Mucosa of descending colon (tissue), 3 donors: ENCODE data around the gene NTN1. TPM values are rescaled to one million over a fixed set of nuclear protein-coding genes. Genes with fewer than 3 reads are reported as not detected.

Experiments used
- ATAC-seq: fragments of 200-7000 bp; cut with Tn5 transposase; one replicate; pipeline ENCODE4 v1.9.1; 2020; ENCODE audit warnings: mild to moderate bottlenecking, moderate library complexity
- DNase-seq, 3 donors: peaks; one replicate each; pipeline ENCODE4 v3.0.0-alpha.2; 2020
- H3K36me3 ChIP-seq: fragments of 200-600 bp; one replicate; pipeline ENCODE4 v1.8.0; 2021; ENCODE audit warnings: low read depth, mild to moderate bottlenecking
- H3K4me1 ChIP-seq: fragments of 200-600 bp; one replicate; pipeline ENCODE4 v1.8.0; 2021; ENCODE audit warnings: low read depth, mild to moderate bottlenecking
- H3K4me3 ChIP-seq: fragments of 200-600 bp; one replicate; pipeline ENCODE4 v1.8.0; 2021; ENCODE audit warnings: mild to moderate bottlenecking
- H3K9me3 ChIP-seq: fragments of 200-600 bp; one replicate; pipeline ENCODE4 v1.8.0; 2021; ENCODE audit warnings: mild to moderate bottlenecking
- CTCF ChIP-seq: fragments of 200-600 bp; IDR thresholded peaks from one replicate; pipeline ENCODE4 v1.8.0; 2022; ENCODE audit warnings: antibody characterized with exemption, mild to moderate bottlenecking
- intact Hi-C, 2 donors: fragments of 100-400 bp; cut with DNase I in 1 of 2; cut with micrococcal nuclease in 1 of 2; formaldehyde crosslinking; loops; one replicate each; pipeline versions ENCODE4 v1.11.0 to v1.11.1; 2022; cut with DNase I, micrococcal nuclease
- total RNA-seq, 3 donors: library from RNA; stranded (reverse); fragmentation: NEBNext Ultra II Directional in 2 of 3; extraction: Animal tissue kit (Norgen Biotek cat#: 25700) in 2 of 3; gene quantifications; one replicate each; pipeline versions ENCODE4 v1.2.1 to v1.2.4, GENCODE V29; 2021 to 2023
- donor health status: DM: no; HTN: no; CAD: no; lungs with moderate emphysema.
- donor health status: DM: no; HTN: no; CAD: no.
- donor health status: DM: no; HTN: yes; CAD: no.

Gene NTN1
- total RNA-seq, 3 donors from 2014 or later: 3.7 to 61.8 (median 4.0) TPM

DNA sequence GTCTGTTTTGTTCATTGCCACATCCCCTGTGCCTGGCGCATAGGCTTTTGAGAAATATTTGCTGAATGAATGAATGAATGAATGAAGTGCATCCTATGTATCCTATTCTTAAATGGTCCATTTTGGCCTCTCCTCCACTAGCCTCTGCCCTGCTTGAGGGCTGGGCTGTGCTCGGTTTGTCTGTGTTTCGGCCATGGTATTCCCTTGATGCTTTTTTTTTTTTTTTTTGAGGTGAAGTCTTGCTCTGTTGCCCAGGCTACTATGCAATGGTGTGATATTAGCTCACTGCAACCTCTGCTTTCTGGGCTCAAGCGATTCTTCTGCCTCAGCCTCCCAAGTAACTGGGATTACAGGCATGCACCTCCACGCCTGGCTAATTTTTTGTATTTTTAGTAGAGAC lies 110.1 kb downstream of the NTN1 start:
- H3K9me3 ChIP-seq: no peaks in the 10 kb centered on the region
- no peak for TF ChIP-seq CTCF
- intact Hi-C loops: no loop called here
- no peak for ATAC-seq
- no peak for DNase-seq
- no peaks in the 10 kb centered on the region for H3K4me1 ChIP-seq
- no peaks in the 10 kb centered on the region for H3K36me3 ChIP-seq
- no peak overlapping the region for H3K4me3 ChIP-seq

GRCh38 chr17:9132291-9132690 lies 111.0 kb downstream of the NTN1 start:
- H3K9me3 ChIP-seq: no peaks in the 10 kb centered on the region
- H3K4me1 ChIP-seq: no peaks in the 10 kb centered on the region
- no peaks in the 10 kb centered on the region for H3K36me3 ChIP-seq
- no peak for TF ChIP-seq CTCF
- no peak overlapping the region for H3K4me3 ChIP-seq
- no peak for DNase-seq
- ATAC-seq: no peak
- intact Hi-C loops: no loop called here

DNA sequence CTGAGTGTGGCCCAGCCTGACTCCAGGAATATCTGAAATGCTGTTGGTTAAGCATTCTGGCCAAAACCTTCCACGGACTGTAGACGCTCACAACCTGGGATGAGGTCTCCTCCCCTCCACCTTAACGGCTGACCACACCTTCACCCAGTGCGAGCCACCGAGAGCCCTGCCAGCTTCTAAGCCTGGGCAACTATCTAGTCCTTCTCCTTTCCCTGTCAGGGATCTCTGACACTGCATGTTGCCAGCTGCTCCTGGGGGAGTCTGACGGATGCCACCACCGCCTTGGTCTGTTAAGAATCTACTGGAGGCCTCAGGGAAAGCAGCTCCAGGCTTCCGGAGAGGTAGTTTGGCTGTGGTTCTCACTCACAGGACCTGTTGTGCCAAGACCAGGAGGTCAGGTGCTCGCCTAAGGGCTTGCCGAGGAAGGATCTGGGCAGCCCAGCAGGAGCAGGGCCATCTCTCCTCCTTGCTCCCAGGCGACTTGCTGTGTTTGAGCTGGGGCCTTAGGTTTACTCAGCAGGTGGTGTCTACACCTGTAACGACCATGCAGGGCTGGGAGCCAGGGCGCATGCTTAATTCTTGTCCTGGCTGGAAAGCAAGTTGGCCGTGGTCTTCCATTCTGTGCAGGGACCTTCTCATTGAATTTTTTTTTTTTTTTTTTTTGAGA lies 111.8 kb downstream of the NTN1 start:
- Histone ChIP-seq H3K36me3 (no peaks in the 10 kb centered on the region), H3K4me1 (no peaks in the 10 kb centered on the region), H3K4me3 (no peak overlapping the region), H3K9me3 (no peaks in the 10 kb centered on the region)
- no peak for TF ChIP-seq CTCF
- intact Hi-C loops: no loop called here
- DNase-seq: no peak
- no peak for ATAC-seq

GRCh38 chr17:9138161-9138717 lies 116.9 kb downstream of the NTN1 start:
- intact Hi-C loops: no loop called here
- no peaks in the 10 kb centered on the region for H3K4me1 ChIP-seq
- H3K9me3 ChIP-seq: no peaks in the 10 kb centered on the region
- H3K36me3 ChIP-seq: no peaks in the 10 kb centered on the region
- no peak for ATAC-seq
- DNase-seq: no peak
- no peak for TF ChIP-seq CTCF
- H3K4me3 ChIP-seq: no peak overlapping the region

DNA sequence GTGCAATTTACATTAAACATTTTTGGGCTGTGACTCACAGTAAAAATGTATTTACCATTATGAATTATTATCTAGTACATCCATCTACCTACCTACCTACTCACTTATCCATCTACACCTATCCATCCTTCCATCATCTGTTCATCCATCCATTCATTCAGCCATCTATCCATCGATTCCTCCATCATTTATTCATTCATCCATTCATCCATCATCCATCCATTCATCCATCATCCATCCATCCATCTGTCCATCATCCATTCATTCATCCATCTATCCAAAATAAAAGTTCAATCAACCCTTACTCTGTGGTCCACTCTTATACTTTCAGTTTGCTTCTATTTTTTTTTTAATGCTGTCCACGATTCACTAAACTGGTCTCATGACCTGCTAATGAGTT lies 118.4 kb downstream of the NTN1 start:
- no peak for TF ChIP-seq CTCF
- no peaks in the 10 kb centered on the region for H3K36me3 ChIP-seq
- ATAC-seq: no peak
- intact Hi-C loops: no loop called here
- no peaks in the 10 kb centered on the region for H3K9me3 ChIP-seq
- peaks cover 6% of the 10 kb centered on the region for H3K4me1 ChIP-seq
- no peak overlapping the region for H3K4me3 ChIP-seq
- DNase-seq: no peak
